H9 (cell line): ENCODE data around the gene TMEM87A. TPM values are rescaled to one million over a fixed set of nuclear protein-coding genes. Genes with fewer than 3 reads are reported as not detected.

ENCODE experiments used
- DNase-seq: peaks from one replicate; pipeline ENCODE4 v3.0.0-alpha.2; 2017
- H2AFZ ChIP-seq: one replicate; pipeline ENCODE4 v1.6.1; 2013; ENCODE audit warnings: mild to moderate bottlenecking, low read length, control low read depth, moderate library complexity
- H2AK5ac ChIP-seq: 2 replicates; pipeline ENCODE4 v1.6.1; 2013; ENCODE audit warnings: low read length, control low read depth, mixed read lengths; ENCODE audit not compliant: insufficient read length
- H2BK120ac ChIP-seq: one replicate; pipeline ENCODE4 v1.6.1; 2013; ENCODE audit warnings: low read depth, mild to moderate bottlenecking, low read length, control low read depth, inconsistent platforms; ENCODE audit not compliant: poor library complexity, severe bottlenecking
- H2BK12ac ChIP-seq: 2 replicates; pipeline ENCODE4 v1.6.1; 2013; ENCODE audit warnings: low read length, control low read depth, mixed read lengths, low read depth; ENCODE audit not compliant: insufficient read length
- H2BK15ac ChIP-seq: 2 replicates; pipeline ENCODE4 v1.6.1; 2013; ENCODE audit warnings: low read depth, low read length, control low read depth
- H2BK20ac ChIP-seq: one replicate; pipeline ENCODE4 v1.6.1; 2013; ENCODE audit warnings: low read depth, mild to moderate bottlenecking, low read length, control low read depth, inconsistent platforms; ENCODE audit not compliant: poor library complexity, severe bottlenecking
- H2BK5ac ChIP-seq: 2 replicates; pipeline ENCODE4 v1.6.1; 2013; ENCODE audit warnings: low read length, control low read depth, mixed read lengths; ENCODE audit not compliant: insufficient read length
- H3K14ac ChIP-seq: 2 replicates; pipeline ENCODE4 v1.6.1; 2013; ENCODE audit warnings: low read length, control low read depth; ENCODE audit not compliant: insufficient read depth
- H3K18ac ChIP-seq: 2 replicates; pipeline ENCODE4 v1.6.1; 2013; ENCODE audit warnings: low read depth, mild to moderate bottlenecking, mixed read lengths, low read length, control low read depth; ENCODE audit not compliant: insufficient read length
- H3K23ac ChIP-seq: 2 replicates; pipeline ENCODE4 v1.6.1; 2013; ENCODE audit warnings: low read length, control low read depth, mixed read lengths, low read depth; ENCODE audit not compliant: insufficient read length
- H3K23me2 ChIP-seq: 2 replicates; pipeline ENCODE4 v1.6.1; 2013; ENCODE audit warnings: low read depth, mild to moderate bottlenecking, mixed read lengths, low read length, control low read depth; ENCODE audit not compliant: insufficient read length, poor library complexity, severe bottlenecking
- H3K27ac ChIP-seq: 2 replicates; pipeline ENCODE4 v1.5.1; 2013; ENCODE audit warnings: low read length, control low read depth, mixed read lengths, low read depth; ENCODE audit not compliant: insufficient read length
- H3K27me3 ChIP-seq: 2 replicates; pipeline ENCODE4 v1.6.1; 2013; ENCODE audit warnings: low read length, control low read depth, inconsistent platforms; ENCODE audit not compliant: insufficient read depth
- H3K4ac ChIP-seq: 2 replicates; pipeline ENCODE4 v1.6.1; 2013; ENCODE audit warnings: low read depth, mild to moderate bottlenecking, control low read depth, inconsistent platforms, low read length, moderate library complexity
- H3K4me1 ChIP-seq: 2 replicates; pipeline ENCODE4 v1.6.1; 2013; ENCODE audit warnings: low read length, control low read depth, inconsistent platforms; ENCODE audit not compliant: insufficient read depth
- H3K4me2 ChIP-seq: 2 replicates; pipeline ENCODE4 v1.6.1; 2013; ENCODE audit warnings: low read length, control low read depth, mixed read lengths; ENCODE audit not compliant: insufficient read length, insufficient read depth
- H3K56ac ChIP-seq: 2 replicates; pipeline ENCODE4 v1.6.1; 2013; ENCODE audit warnings: low read depth, mild to moderate bottlenecking, mixed read lengths, low read length, control low read depth; ENCODE audit not compliant: insufficient read length
- H3K79me1 ChIP-seq: 2 replicates; pipeline ENCODE4 v1.6.1; 2013; ENCODE audit warnings: low read depth, mild to moderate bottlenecking, moderate library complexity, low read length, control low read depth, inconsistent platforms; ENCODE audit not compliant: insufficient read depth, poor library complexity, severe bottlenecking
- H3K79me2 ChIP-seq: 2 replicates; pipeline ENCODE4 v1.6.1; 2013; ENCODE audit warnings: low read length, control low read depth, inconsistent platforms; ENCODE audit not compliant: insufficient read depth
- H3K9ac ChIP-seq: 2 replicates; pipeline ENCODE4 v1.6.1; 2013; ENCODE audit warnings: low read length, control low read depth, mixed read lengths; ENCODE audit not compliant: insufficient read length; ENCODE audit errors: extremely low read depth
- H3K9me3 ChIP-seq: one replicate; pipeline ENCODE4 v1.6.1; 2013; ENCODE audit warnings: low read depth, low read length, inconsistent platforms; ENCODE audit not compliant: control insufficient read depth
- H3T11ph ChIP-seq: one replicate; pipeline ENCODE4 v1.6.1; 2013; ENCODE audit warnings: mild to moderate bottlenecking, low read length, control low read depth, inconsistent platforms
- H4K20me1 ChIP-seq: one replicate; pipeline ENCODE4 v1.6.1; 2013; ENCODE audit not compliant: control insufficient read depth, insufficient read length, insufficient read depth
- H4K5ac ChIP-seq: 2 replicates; pipeline ENCODE4 v1.6.1; 2013; ENCODE audit warnings: low read depth, mild to moderate bottlenecking, mixed read lengths, low read length, control low read depth; ENCODE audit not compliant: insufficient read length
- H4K8ac ChIP-seq: replicated peaks from 2 replicates; pipeline ENCODE4 v1.6.1; 2013; ENCODE audit warnings: low read length, control low read depth, mixed read lengths, low read depth; ENCODE audit not compliant: insufficient read length
- H4K91ac ChIP-seq: 2 replicates; pipeline ENCODE4 v1.6.1; 2013; ENCODE audit warnings: low read depth, mild to moderate bottlenecking, moderate library complexity, mixed read lengths, low read length, control low read depth; ENCODE audit not compliant: insufficient read length
- H3K27ac Mint-ChIP-seq, 3 experiments: 2 replicates in 2 of 3; 3 replicates in 1 of 3; pipeline ENCODE4 v1.8.0; 2020 to 2021; ENCODE audit warnings: mixed read lengths in 3 of 3, mild to moderate bottlenecking in 1 of 3, moderate library complexity in 1 of 3
- H3K27me3 Mint-ChIP-seq: 2 replicates; pipeline ENCODE4 v1.8.0; 2021; ENCODE audit warnings: low read depth, mild to moderate bottlenecking, moderate library complexity, mixed read lengths
- H3K36me3 Mint-ChIP-seq, 3 experiments: 2 replicates in 2 of 3; 3 replicates in 1 of 3; pipeline ENCODE4 v1.8.0; 2020 to 2021; ENCODE audit warnings: low read depth in 3 of 3, mixed read lengths in 3 of 3; ENCODE audit not compliant: insufficient read depth in 1 of 3
- H3K4me1 Mint-ChIP-seq, 2 experiments: 2 replicates each; pipeline ENCODE4 v1.8.0; 2020; ENCODE audit warnings: mixed read lengths in 2 of 2
- H3K4me3 Mint-ChIP-seq, 2 experiments: 2 replicates in 1 of 2; 3 replicates in 1 of 2; pipeline ENCODE4 v1.8.0; 2020 to 2021; ENCODE audit warnings: mild to moderate bottlenecking in 2 of 2, mixed read lengths in 2 of 2, moderate library complexity in 1 of 2
- H3K9me3 Mint-ChIP-seq, 2 experiments: 2 replicates in 1 of 2; 3 replicates in 1 of 2; pipeline ENCODE4 v1.8.0; 2020; ENCODE audit warnings: mild to moderate bottlenecking in 2 of 2, mixed read lengths in 2 of 2, moderate library complexity in 1 of 2
- WGBS: extraction: QIAGEN DNeasy Blood & Tissue Kit; methylation state at CpG from one replicate; pipeline ENCODE4 v1.1.7; 2013; ENCODE audit warnings: missing lambda C conversion rate, low lambda C conversion rate, mixed read lengths; ENCODE audit not compliant: insufficient read length; ENCODE audit errors: extremely low coverage; 5-methylcytosine and 5-hydroxymethylcytosine counted together
- total RNA-seq: library from RNA; stranded (reverse); gene quantifications from 2 replicates; pipeline ENCODE4 v1.2.1, GENCODE V29; 2021
- TF ChIP-seq, protein P1 (sequence below): fragments of 200-600 bp; sonication (generic); conservative IDR thresholded peaks from 3 replicates; pipeline ENCODE4 v1.8.0; 2021; ENCODE audit warnings: antibody characterized with exemption, mild to moderate bottlenecking

TMEM87A gene
- total RNA-seq, 1 experiment from 2014 or later: 46.7 TPM

DNA sequence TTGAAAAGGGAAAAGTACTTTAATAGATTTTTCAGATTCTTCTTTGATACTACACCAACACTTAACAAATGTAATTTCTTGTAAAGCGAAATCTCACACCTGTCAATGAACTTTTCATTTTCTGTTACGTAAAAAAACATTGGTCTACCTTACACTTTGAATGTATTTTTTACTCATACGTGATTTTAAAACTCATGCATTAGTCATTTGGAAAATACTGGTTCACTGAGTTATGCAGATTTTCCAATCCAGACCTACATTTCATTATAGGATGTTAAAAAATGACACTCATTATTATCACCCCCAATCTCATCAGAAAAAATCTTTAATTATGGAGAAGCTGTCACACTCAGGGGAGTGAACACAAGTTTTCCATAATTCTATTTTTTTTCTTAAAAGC is 79.8 kb downstream of the TMEM87A start:
- WGBS: no CpG with 5 or more reads among the region's 3 CpGs
- Histone ChIP-seq H4K8ac (no peak overlapping the region), H2BK15ac (no peak overlapping the region)

More for the DNA sequence above, 79.8 kb downstream of the TMEM87A start:
- Histone ChIP-seq H2BK20ac (no peak overlapping the region), H3K9ac (no peak overlapping the region), H3K14ac (no peak overlapping the region), H2AFZ (no peak overlapping the region), H3K27ac (no peak overlapping the region), H4K5ac (no peak overlapping the region), H3K79me1 (no peaks in the 10 kb centered on the region), H3K27me3 (no peaks in the 10 kb centered on the region), H2BK120ac (no peak overlapping the region), H3K9me3 (no peaks in the 10 kb centered on the region), H3T11ph (no peak overlapping the region), H3K79me2 (no peaks in the 10 kb centered on the region), H3K4me2 (no peak overlapping the region), H3K23ac (no peak overlapping the region), H3K4ac (no peak overlapping the region), H3K4me1 (no peaks in the 10 kb centered on the region), H4K20me1 (no peaks in the 10 kb centered on the region), H3K23me2 (no peaks in the 10 kb centered on the region), H4K91ac (no peak overlapping the region), H3K56ac (no peak overlapping the region), H2BK5ac (no peak overlapping the region), H2BK12ac (no peak overlapping the region), H3K18ac (no peak overlapping the region), H2AK5ac (no peak overlapping the region)
- Mint-ChIP-seq H3K27me3 (no peaks in the 10 kb centered on the region), H3K9me3 (no peaks in the 10 kb centered on the region; a peak in 1 of 5 replicates), H3K27ac (no peak overlapping the region), H3K36me3 (peaks cover 16 to 47% (median 34%) of the 10 kb centered on the region in 3 experiments; a peak in 6 of 7 replicates), H3K4me3 (no peak overlapping the region), H3K4me1 (no peaks in the 10 kb centered on the region)
- TF ChIP-seq, protein P1, sequence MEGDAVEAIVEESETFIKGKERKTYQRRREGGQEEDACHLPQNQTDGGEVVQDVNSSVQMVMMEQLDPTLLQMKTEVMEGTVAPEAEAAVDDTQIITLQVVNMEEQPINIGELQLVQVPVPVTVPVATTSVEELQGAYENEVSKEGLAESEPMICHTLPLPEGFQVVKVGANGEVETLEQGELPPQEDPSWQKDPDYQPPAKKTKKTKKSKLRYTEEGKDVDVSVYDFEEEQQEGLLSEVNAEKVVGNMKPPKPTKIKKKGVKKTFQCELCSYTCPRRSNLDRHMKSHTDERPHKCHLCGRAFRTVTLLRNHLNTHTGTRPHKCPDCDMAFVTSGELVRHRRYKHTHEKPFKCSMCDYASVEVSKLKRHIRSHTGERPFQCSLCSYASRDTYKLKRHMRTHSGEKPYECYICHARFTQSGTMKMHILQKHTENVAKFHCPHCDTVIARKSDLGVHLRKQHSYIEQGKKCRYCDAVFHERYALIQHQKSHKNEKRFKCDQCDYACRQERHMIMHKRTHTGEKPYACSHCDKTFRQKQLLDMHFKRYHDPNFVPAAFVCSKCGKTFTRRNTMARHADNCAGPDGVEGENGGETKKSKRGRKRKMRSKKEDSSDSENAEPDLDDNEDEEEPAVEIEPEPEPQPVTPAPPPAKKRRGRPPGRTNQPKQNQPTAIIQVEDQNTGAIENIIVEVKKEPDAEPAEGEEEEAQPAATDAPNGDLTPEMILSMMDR: no peak
- no peak for DNase-seq
